Measurements from ENCODE around the gene RHAG.

The RHAG gene

GRCh38 chr6:49639177-49639817 is 2.7 kb upstream of the RHAG start:
- Histone ChIP-seq H3K4me2 (ENCODE audit: low read length) (no peak overlapping the region), H3K79me2 (no peaks in the 10 kb centered on the region), H3K4me3 (ENCODE audit: low read depth, low read length) (no peak overlapping the region), H3K9me3 (ENCODE audit: control insufficient read depth, low read length) (no peaks in the 10 kb centered on the region), H3K4me1 (no peaks in the 10 kb centered on the region), H2AFZ (no peak overlapping the region), H3K36me3 (ENCODE audit: control insufficient read depth, insufficient read depth, low read length) (no peaks in the 10 kb centered on the region), H3K27ac (no peak overlapping the region), H3K9ac (no peak overlapping the region), H3K27me3 (ENCODE audit: control insufficient read depth, insufficient read depth, low read length) (no peaks in the 10 kb centered on the region)
- TF ChIP-seq CTCF (IDR thresholded peaks at IDR 0.05): no peak

- H3K4me3 ChIP-seq (ENCODE audit: low read depth, low read length): no peak overlapping the region
- H3K27me3 ChIP-seq (ENCODE audit: control insufficient read depth, insufficient read depth, low read length): no peaks in the 10 kb centered on the region
- no peak overlapping the region for H3K9ac ChIP-seq
- no peak overlapping the region for H2AFZ ChIP-seq
- H3K4me1 ChIP-seq: no peaks in the 10 kb centered on the region
- no peaks in the 10 kb centered on the region for H3K9me3 ChIP-seq (ENCODE audit: control insufficient read depth, low read length)
- no peaks in the 10 kb centered on the region for H3K79me2 ChIP-seq
- H3K4me2 ChIP-seq (ENCODE audit: low read length): no peak overlapping the region
- H3K27ac ChIP-seq: no peak overlapping the region
- no peak for TF ChIP-seq CTCF (IDR thresholded peaks at IDR 0.05)
- no peaks in the 10 kb centered on the region for H3K36me3 ChIP-seq (ENCODE audit: control insufficient read depth, insufficient read depth, low read length)
Observed at GRCh38 chr6:49637350-49637731, 702 bp upstream of the RHAG start.

GRCh38 chr6:49635978-49636712 is 494 bp downstream of the RHAG start:
- Histone ChIP-seq H3K27ac (no peak overlapping the region), H3K9ac (no peak overlapping the region), H2AFZ (no peak overlapping the region), H3K4me2 (ENCODE audit: low read length) (no peak overlapping the region), H3K27me3 (ENCODE audit: control insufficient read depth, insufficient read depth, low read length) (no peaks in the 10 kb centered on the region), H3K36me3 (ENCODE audit: control insufficient read depth, insufficient read depth, low read length) (no peaks in the 10 kb centered on the region), H3K4me1 (no peaks in the 10 kb centered on the region), H3K4me3 (ENCODE audit: low read depth, low read length) (no peak overlapping the region), H3K9me3 (ENCODE audit: control insufficient read depth, low read length) (no peaks in the 10 kb centered on the region), H3K79me2 (no peaks in the 10 kb centered on the region)
- TF ChIP-seq CTCF (IDR thresholded peaks at IDR 0.05): no peak

GRCh38 chr6:49635480-49635879 is 1.2 kb downstream of the RHAG start:
- Histone ChIP-seq H2AFZ (no peak overlapping the region), H3K9me3 (ENCODE audit: control insufficient read depth, low read length) (no peaks in the 10 kb centered on the region), H3K79me2 (no peaks in the 10 kb centered on the region), H3K4me1 (no peaks in the 10 kb centered on the region), H3K27me3 (ENCODE audit: control insufficient read depth, insufficient read depth, low read length) (no peaks in the 10 kb centered on the region), H3K4me3 (ENCODE audit: low read depth, low read length) (no peak overlapping the region), H3K4me2 (ENCODE audit: low read length) (no peak overlapping the region), H3K36me3 (ENCODE audit: control insufficient read depth, insufficient read depth, low read length) (no peaks in the 10 kb centered on the region), H3K9ac (no peak overlapping the region), H3K27ac (no peak overlapping the region)
- TF ChIP-seq CTCF (IDR thresholded peaks at IDR 0.05): no peak

- H3K9ac ChIP-seq: no peak overlapping the region
- no peaks in the 10 kb centered on the region for H3K27me3 ChIP-seq (ENCODE audit: control insufficient read depth, insufficient read depth, low read length)
- H3K9me3 ChIP-seq (ENCODE audit: control insufficient read depth, low read length): no peaks in the 10 kb centered on the region
- no peaks in the 10 kb centered on the region for H3K36me3 ChIP-seq (ENCODE audit: control insufficient read depth, insufficient read depth, low read length)
- H3K4me1 ChIP-seq: no peaks in the 10 kb centered on the region
- H2AFZ ChIP-seq: no peak overlapping the region
- no peak overlapping the region for H3K4me3 ChIP-seq (ENCODE audit: low read depth, low read length)
- H3K79me2 ChIP-seq: no peaks in the 10 kb centered on the region
- H3K27ac ChIP-seq: no peak overlapping the region
- H3K4me2 ChIP-seq (ENCODE audit: low read length): no peak overlapping the region
- no peak for TF ChIP-seq CTCF (IDR thresholded peaks at IDR 0.05)
Observed at GRCh38 chr6:49634836-49635218, 1.8 kb downstream of the RHAG start.

Data from parathyroid adenoma (tissue), 2 donors.